Measurements from ENCODE around the gene RHOV.

RHOV gene

DNA sequence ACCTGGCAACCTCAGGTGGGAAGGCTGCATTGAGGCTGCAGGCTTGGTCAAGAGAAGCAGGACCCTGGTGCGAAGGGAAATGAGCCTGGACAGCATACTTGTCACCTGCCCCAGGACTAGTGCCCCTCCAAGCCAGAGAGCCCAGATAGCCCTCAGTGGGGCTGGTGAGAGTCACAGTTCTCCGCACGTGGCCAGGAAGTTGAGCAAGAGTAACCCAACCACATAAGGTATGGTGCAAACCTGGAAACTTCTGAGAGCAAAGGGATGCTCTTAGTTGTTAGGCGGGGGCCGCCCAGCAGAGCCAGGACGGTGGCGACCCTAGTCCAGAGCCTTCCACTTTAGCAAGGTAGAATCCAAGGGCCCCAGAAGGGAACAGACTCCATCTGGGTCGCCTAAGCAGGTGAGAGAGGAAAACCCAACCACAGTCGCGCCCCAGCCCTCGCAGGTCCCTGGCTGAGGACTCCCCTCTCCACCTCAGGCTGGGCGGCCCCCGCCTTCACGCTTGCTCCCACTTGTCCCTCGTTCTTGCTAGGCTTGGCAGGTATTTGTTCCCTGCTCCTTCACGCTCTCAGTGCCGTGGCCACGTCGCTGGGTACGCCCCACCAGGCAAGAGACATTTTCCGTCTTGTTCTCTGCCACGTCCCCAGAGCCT lies 19.1 kb upstream of the RHOV start:
- H3K36me3 ChIP-seq (ENCODE audit: control insufficient read depth, insufficient read depth, low read length): peaks cover 3% of the 10 kb centered on the region
- no peak for DNase-seq (ENCODE audit: extremely low read depth, insufficient read length)
- H3K27me3 ChIP-seq (replicated peaks; ENCODE audit: control insufficient read depth, insufficient read depth, low read length): no peaks in the 10 kb centered on the region
- TF ChIP-seq CTCF (IDR thresholded peaks at IDR 0.05; ENCODE audit: insufficient read depth, low read length, poor library complexity, severe bottlenecking): no peak
- H3K4me3 ChIP-seq (replicated peaks; ENCODE audit: low read depth, low read length): no peak overlapping the region

- no peak overlapping the region for H3K4me3 ChIP-seq (replicated peaks; ENCODE audit: low read depth, low read length)
These were observed 18.5 kb upstream of the RHOV start for GRCh38 chr15:40892447-40893012.

DNA sequence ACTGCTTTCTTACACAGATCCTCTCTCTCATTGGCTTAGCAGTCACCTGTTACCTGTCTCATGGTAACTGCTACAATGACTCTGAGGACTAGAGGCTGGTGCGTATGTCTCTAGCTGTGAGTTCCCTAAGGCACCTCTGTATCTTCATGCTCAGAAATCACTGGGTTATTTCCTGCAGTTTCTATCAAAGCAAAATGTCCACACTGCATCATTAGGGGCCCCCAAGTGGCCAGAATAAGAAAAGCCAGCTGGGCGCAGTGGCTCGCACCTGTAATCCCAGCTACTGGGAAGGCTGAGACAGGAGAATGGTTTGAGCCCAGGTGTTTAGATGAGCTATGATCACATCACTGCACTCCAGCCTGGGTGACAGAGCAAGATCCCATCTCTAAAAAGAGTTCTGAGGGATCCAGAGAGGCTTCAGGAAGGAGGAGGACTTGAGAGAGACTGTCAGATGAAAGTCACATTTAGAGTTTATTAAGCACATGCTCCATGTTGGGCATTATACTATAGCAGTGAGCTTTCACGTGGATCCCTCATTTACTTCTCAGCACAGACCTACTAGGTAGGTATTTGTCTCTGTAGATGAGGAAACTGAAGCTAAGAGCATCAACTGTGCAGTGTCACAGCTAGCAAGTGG lies 17.9 kb upstream of the RHOV start:
- peaks cover 3% of the 10 kb centered on the region; the same call in 1 of the 2 replicates for H3K36me3 ChIP-seq (ENCODE audit: control insufficient read depth, insufficient read depth, low read length)
- H3K27me3 ChIP-seq (replicated peaks; ENCODE audit: control insufficient read depth, insufficient read depth, low read length): no peaks in the 10 kb centered on the region
- H3K4me3 ChIP-seq (replicated peaks; ENCODE audit: low read depth, low read length): no peak overlapping the region
- TF ChIP-seq CTCF (IDR thresholded peaks at IDR 0.05; ENCODE audit: insufficient read depth, low read length, poor library complexity, severe bottlenecking): peak; percentile 84
- DNase-seq (ENCODE audit: extremely low read depth, insufficient read length): no peak

More at GRCh38 chr15:40892447-40893012, 18.5 kb upstream of the RHOV start:
- no peak for TF ChIP-seq CTCF (IDR thresholded peaks at IDR 0.05; ENCODE audit: insufficient read depth, low read length, poor library complexity, severe bottlenecking)
- H3K36me3 ChIP-seq (ENCODE audit: control insufficient read depth, insufficient read depth, low read length): peaks cover 3% of the 10 kb centered on the region
- no peak for DNase-seq (ENCODE audit: extremely low read depth, insufficient read length)
- no peaks in the 10 kb centered on the region for H3K27me3 ChIP-seq (replicated peaks; ENCODE audit: control insufficient read depth, insufficient read depth, low read length)

GRCh38 chr15:40891138-40891537 lies 17.1 kb upstream of the RHOV start:
- Histone ChIP-seq H3K27me3 (replicated peaks; ENCODE audit: control insufficient read depth, insufficient read depth, low read length) (no peaks in the 10 kb centered on the region), H3K4me3 (replicated peaks; ENCODE audit: low read depth, low read length) (no peak overlapping the region), H3K36me3 (ENCODE audit: control insufficient read depth, insufficient read depth, low read length) (peaks cover 3% of the 10 kb centered on the region; the same call in 1 of the 2 replicates)
- DNase-seq (ENCODE audit: extremely low read depth, insufficient read length): no peak
- TF ChIP-seq CTCF (IDR thresholded peaks at IDR 0.05; ENCODE audit: insufficient read depth, low read length, poor library complexity, severe bottlenecking): no peak

GRCh38 chr15:40889112-40889511 lies 15.1 kb upstream of the RHOV start:
- Histone ChIP-seq H3K27me3 (replicated peaks; ENCODE audit: control insufficient read depth, insufficient read depth, low read length) (no peaks in the 10 kb centered on the region), H3K36me3 (ENCODE audit: control insufficient read depth, insufficient read depth, low read length) (no peaks in the 10 kb centered on the region), H3K4me3 (replicated peaks; ENCODE audit: low read depth, low read length) (no peak overlapping the region)
- no peak for DNase-seq (ENCODE audit: extremely low read depth, insufficient read length)
- TF ChIP-seq CTCF (IDR thresholded peaks at IDR 0.05; ENCODE audit: insufficient read depth, low read length, poor library complexity, severe bottlenecking): no peak

Measured in GM06990 (cell line).